ENCODE results near the gene MAP3K20.
A peak's percentile ranks its signal among the peaks of the same experiment; 100 is the strongest.

MAP3K20 gene

GRCh38 chr2:173051463-173052215, 24.0 kb upstream of the MAP3K20 start:
- no peak for DNase-seq

GRCh38 chr2:173053043-173053699, 22.5 kb upstream of the MAP3K20 start:
- no peak for DNase-seq

DNA sequence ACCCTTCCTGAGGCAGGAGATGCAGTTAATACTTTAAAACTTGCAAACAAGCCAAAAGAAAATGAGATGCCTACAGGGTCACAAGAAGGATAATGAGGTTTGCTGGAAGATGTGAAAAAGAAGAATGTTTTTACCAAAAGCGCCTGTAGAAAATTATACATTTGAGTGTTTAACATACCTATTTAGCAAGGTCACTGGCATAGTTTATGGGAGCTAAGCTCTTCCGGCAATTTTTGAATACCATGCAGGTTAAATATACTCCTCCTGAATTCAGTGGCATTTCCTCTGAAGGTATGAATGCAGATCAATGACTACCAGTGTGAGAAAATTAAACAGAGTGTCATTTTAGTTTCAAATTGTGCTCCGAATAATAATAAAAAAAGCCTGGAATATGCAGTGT, 21.2 kb upstream of the MAP3K20 start:
- no peak for DNase-seq

DNA sequence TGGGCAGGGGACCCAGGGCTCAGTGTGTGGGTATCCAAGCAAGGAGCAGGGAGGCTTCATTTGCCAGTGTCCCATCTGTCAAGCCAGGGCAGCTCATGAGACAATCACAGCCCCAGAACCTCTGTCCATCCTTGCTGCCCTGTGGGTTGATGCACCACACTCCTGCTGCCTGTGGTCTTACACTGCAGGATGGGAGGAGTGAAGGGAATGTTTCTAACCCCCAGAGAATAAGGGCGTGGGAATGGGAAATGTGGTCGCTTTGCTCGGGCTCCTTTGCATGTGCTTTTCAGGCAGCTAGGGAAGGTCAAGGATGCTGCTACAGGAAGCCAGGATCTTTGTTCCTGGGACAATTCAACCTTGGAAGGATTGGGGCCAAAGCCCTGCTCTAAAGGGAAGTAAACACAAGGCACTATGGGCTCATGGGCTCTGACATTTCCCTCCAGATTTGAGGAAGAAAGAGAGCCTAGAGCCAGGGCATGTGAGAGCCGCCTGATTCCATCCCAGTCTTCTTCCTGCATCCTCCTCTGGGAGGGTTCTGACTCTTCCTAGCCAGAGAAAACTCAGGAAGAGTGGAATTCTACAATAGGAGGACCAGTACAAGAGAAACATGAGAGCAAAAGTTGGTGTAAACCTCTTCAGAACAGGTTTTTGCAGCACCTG, 18.8 kb upstream of the MAP3K20 start:
- no peak for DNase-seq

DNA sequence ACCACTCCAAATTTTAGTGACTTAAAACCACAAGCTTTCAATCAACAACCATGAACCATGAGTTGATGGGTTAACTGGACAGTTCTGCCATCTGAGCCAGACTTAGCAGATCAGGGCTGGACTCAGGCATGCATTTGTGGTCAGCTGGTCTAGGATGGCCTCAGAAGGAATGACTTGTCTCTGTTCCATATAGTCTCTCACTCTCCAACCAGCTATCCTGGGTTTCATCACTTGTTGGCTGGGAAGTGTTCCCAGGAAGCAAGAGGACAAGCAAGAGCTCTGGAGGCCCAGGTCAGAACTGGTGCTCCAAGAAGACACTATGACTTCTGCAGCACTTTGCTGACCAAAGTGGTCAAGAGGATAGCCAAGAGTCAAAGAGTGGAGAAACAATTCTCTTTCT, 17.5 kb upstream of the MAP3K20 start:
- DNase-seq: no peak

DNA sequence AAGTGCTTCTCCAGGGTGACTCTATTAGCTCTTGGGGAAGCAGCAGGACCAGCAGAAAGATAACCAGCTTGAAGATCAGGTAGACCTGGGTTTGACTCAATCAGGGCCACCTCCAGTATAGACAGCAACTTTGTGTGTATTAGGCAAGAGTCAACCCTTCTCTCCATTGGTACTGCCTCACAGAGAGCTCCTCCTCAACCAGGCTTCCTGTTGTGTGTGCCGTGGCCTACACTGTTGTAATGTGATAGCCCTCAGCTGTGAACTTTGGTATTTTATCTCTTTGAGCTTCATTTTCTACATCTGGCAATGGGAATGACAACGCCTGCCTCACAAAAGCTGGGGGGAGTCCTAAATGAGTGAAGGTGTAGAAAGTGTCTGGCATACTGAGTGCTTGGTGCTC, 17.0 kb upstream of the MAP3K20 start:
- no peak for DNase-seq

- no peak for DNase-seq
These were observed 16.4 kb upstream of the MAP3K20 start for GRCh38 chr2:173059292-173059691.

- DNase-seq: no peak
These were observed 15.6 kb upstream of the MAP3K20 start for GRCh38 chr2:173059971-173060461.

DNA sequence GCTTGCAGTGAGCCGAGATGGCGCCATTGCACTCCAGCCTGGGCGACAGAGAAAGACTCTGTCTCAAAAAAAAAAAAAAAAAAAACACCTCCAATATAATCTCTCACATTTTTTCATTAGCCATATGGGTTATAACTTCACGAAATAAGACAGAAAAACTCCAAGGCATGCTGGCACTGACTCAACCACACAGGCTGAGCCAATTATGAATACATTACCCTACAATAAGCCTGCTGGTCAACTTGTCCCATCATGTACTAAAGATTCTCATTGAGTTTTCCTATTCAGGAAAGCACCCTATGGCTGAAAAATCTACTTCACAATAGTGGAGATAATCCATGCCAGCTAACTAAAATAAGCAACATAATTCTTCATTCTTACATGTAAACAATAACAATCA, 12.8 kb upstream of the MAP3K20 start:
- DNase-seq: no peak

DNA sequence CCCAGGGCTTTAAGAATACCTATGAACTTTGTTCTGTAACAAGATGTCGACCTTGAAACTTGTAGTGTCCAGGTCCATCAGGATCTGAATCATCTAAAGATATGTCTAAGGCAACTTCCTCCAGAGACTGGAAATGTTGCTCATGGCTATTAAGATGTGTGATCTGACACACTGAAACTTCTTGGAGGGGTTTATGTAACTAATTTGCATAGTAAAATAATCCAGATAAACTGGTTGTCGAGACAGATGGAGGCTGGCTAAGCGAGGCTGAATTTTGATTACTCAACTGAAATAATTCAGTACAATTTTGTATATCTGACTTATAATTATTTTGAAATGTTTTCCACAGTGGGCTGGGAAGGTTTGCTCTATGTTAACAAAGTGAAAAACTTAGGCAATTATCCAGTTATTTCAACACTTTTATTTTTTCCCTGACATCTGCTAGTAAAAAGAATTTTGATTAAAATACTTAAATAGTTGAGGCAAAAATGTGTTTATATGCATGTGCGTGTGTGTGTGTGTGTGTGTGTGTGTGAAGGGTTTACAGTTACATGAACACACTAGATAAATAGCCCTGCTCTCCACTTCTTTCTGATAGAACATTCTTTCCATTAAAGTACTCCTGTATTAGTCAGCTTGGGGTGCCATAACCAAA, 11.4 kb upstream of the MAP3K20 start:
- no peak for DNase-seq

DNA sequence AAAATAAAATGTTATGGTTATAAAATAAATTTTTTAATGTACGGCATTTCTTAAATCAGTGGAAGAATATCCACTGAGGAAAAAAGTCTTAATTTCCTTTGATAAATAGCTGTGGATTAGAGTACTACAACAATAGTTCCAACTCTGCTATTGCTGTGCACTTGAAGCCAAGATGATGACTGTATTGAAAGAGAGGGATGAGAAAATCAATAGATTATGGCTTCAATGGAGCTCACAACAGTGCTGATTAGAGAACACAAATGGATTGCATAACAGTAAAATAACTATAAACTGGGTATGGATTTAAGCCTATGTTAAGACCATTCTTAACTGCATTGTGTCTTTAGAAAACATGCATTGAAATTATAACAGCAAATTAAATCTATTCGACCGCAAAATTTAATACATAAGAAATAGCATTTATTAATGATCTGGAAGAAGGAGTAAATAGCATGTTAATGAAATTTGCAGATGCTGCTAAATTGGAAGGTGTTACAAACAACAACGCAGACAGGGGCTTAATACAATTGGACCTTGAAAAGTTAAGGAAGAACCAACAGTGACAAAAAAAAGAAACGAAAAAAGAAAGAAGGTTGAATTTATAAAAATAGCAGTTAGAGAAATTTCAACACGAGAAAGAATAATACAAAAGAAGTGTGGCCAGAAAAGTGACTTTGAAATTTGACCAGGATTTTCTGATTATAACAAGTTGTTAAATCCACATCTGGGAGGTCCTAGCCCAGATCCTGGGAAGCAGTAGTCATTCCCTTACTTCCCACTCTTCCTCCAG, 8.6 kb upstream of the MAP3K20 start:
- DNase-seq: no peak

DNA sequence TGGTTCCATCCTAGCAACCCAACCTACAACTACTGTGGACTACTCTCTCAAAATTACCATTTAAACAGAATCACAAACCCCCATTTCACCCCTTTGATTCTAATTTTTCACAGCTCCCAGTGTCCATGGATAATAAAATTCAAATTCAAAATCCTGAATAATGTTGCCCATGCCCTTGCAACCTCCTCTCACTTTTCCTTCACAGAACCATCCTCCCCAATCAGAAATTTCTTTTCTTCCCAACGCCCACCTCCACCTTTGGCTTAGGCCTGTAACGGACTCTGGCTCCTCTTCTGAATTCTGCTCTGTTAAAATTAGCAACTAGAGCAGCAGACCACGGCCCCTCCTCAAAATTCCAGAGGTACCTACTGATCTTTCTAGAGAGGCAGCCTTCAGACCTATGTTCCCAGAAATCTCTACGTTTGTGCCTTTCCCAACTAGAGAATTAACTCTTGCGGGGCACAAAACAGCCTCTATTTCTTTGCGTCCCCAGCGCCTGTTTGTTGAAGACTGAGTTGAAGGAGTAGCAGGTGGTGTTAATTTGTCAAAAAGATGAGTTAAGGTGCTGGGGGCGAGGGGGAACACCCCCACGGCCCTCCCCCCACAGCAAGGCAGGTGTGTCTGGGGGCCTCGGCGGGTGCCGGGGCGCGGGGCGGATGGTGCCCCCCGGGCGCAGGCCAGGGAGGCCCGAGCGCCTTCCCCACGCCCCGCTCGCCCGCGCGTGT, 428 bp upstream of the MAP3K20 start:
- no peak for DNase-seq

- DNase-seq: peak; percentile 7
These were observed 1.1 kb downstream of the MAP3K20 start for GRCh38 chr2:173076581-173077345.

- no peak for DNase-seq
These were observed 2.0 kb downstream of the MAP3K20 start for GRCh38 chr2:173077506-173078177.

DNA sequence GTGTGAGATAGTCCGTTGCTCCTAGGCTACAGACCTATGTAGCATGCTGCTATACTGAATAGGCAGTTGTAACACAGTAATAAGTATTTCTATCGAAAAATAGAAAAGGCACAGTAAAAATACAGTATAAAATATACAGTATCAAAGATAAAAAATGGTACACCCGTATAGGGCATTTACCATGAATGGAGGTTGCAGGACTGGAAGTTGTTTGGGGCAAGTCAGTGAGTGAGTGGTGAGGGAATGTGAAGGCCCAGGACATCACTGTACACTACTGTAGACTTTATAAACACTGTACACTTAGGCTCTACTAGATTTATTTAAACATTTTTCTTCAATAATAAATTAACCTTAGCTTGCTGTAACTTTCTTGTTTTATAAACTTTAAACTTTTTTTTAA, 3.5 kb downstream of the MAP3K20 start:
- no peak for DNase-seq

- no peak for DNase-seq
These were observed 4.6 kb downstream of the MAP3K20 start for GRCh38 chr2:173079973-173080860.

- DNase-seq: no peak
These were observed 11.0 kb downstream of the MAP3K20 start for GRCh38 chr2:173086518-173087213.

- no peak for DNase-seq
These were observed 11.6 kb downstream of the MAP3K20 start for GRCh38 chr2:173087214-173087581.

Data from CD4-positive, alpha-beta T cell treated with Interferon gamma for 1 hour (primary cell).